ENCODE data around the gene NUTF2.

Gene NUTF2

DNA sequence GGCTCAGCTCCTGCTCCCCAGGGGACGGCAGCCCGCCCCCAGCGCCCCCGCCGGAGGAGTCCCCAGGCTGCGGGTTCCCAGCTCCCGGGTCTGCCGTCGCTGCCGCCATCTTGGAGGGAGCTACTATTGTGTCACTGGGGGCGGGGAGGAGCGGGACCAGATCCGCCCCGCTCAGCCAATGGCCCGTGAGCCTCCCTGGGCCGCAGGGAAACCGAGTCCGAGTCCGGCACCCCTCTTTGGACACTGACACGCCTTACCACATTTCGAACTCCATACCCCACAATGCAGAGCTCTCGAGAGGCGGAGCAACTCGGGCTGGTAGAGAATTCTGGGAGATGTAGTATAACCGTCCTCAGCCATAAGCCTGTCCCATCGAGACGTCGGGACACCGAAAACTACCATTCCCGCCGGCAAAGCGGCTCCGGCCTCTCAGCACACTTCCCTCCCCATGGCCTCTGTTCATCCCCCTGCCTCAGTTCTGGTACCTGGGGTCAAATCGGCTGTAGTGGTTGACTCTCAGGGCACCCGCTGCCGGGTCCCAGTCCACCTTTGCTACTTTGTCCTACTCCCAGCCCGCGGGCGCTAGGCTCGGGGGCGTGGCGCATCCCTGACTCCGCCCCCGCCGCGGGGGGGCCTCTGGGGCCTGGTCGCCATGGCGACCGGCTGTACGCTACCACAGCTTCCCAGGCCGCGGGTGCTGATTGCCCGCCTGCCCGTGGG is 40.1 kb upstream of the NUTF2 start, which contains the start of the genes RANBP10 and TSNAXIP1:
TSS of gene RANBP10 (minus strand) at position 133 of the 720 bp plus-strand sequence. CDS start at position 109, 24 bp downstream.
TSS of gene TSNAXIP1 (plus strand) at position 462 of the 720 bp plus-strand sequence. CDS start 261 bp downstream, outside the sequence.
- peak within 1 kb of the TSS; percentile 86 for H3K4me3 ChIP-seq
- TF ChIP-seq POLR2AphosphoS5 (IDR thresholded peaks at IDR 0.05; ENCODE audit: borderline replicate concordance, low read depth, low read length) = peak; percentile 80
- no peak for TF ChIP-seq EZH2 (IDR thresholded peaks at IDR 0.05)
- TF ChIP-seq FOXP2 (optimal IDR thresholded peaks at IDR 0.05; ENCODE audit: control extremely low read depth, extremely low read length, insufficient read depth) = no peak
- H3K9me3 ChIP-seq (ENCODE audit: low read depth, low read length) = no peaks in the 10 kb centered on the region
- H3K27ac ChIP-seq = 0 out of 2 replicates have a peak within 1 kb of the TSS, but pooled peaks have one; percentile 25
- H3K9ac ChIP-seq (ENCODE audit: insufficient read length) = peak within 1 kb of the TSS; percentile 92
- DNase-seq (ENCODE audit: low read depth, low spot score) = peak; percentile 86
- no peaks in the 10 kb centered on the region; the same call in 1 of the 2 replicates for H3K36me3 ChIP-seq (ENCODE audit: insufficient read depth, low read length)

DNA sequence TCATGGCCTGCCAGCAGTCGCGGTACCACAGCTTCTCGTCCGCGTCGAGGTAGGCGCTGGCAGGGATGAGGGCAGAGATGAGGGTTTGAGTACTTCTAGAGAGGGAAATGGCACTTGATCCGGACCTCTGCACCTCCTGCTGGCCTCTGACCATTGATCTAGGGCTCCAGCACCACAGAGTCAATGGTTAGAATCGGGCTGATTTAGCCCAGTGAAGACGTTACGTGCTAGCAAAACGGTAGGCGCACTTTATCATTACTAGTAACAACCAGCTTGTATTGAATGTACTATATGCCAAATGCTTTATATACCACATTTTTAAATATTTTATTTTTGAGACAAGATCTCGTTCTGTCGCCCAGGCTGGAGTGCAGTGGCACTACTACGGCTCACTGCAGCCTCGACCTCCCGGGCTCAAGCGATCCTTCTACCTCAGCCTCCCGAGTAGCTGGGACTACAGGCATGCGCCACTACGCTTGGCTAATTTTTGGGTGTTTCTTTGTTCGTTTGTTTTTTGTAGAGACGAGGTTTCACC is 39.5 kb upstream of the NUTF2 start:
- Histone ChIP-seq H3K36me3 (ENCODE audit: insufficient read depth, low read length) (no peaks in the 10 kb centered on the region; the same call in 1 of the 2 replicates), H3K27ac (no peak overlapping the region), H3K9ac (ENCODE audit: insufficient read length) (no peak overlapping the region), H3K9me3 (ENCODE audit: low read depth, low read length) (no peaks in the 10 kb centered on the region), H3K4me3 (peak overlapping the region; percentile 86)
- TF ChIP-seq FOXP2 (optimal IDR thresholded peaks at IDR 0.05; ENCODE audit: control extremely low read depth, extremely low read length, insufficient read depth) = no peak
- TF ChIP-seq POLR2AphosphoS5 (IDR thresholded peaks at IDR 0.05; ENCODE audit: borderline replicate concordance, low read depth, low read length) = no peak
- TF ChIP-seq EZH2 (IDR thresholded peaks at IDR 0.05) = no peak
- DNase-seq (ENCODE audit: low read depth, low spot score) = no peak

DNA sequence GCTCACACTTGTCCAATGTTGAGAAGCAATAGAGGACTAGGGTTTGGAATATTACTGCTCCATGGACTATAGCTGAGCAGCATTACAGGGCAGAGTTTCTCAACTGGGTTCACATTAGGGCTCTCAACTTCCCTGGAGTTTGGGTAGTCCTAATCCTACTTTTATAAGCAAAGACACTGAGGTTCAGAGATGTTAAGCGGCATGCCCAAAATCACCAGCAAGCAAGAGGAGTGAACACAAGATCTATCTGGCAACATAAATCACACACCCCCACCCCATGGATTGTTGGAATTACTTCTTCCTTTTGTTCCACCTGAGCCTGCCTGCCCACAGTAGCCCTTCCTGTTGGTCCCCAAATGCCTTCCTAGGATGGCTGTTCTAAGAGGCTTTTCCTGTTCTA is 34.8 kb upstream of the NUTF2 start:
- Histone ChIP-seq H3K27ac (no peak overlapping the region), H3K36me3 (ENCODE audit: insufficient read depth, low read length) (no peaks in the 10 kb centered on the region)
- no peak for DNase-seq (ENCODE audit: low read depth, low spot score)

DNA sequence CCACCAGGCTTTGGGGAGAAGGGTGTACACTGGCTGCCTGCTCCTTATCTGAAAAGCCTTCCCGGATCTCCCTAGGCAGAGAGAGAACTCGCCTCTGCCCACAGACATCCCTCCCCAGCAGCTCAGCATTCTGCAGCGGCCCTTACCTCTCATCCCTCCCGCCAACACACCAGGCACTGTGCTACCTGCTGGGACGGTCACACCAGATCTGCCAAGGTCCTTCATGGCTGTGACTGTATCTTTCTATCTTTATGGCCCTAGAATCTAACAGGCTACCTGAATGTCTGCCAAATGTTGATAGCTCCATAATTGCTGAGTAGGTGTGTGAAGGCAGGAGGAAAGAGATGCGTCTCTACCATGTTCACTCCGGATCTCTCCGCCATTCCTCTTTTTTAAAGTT is 32.2 kb upstream of the NUTF2 start:
- H3K36me3 ChIP-seq (ENCODE audit: insufficient read depth, low read length) = no peaks in the 10 kb centered on the region
- H3K9me3 ChIP-seq (ENCODE audit: low read depth, low read length) = no peaks in the 10 kb centered on the region
- no peak for DNase-seq (ENCODE audit: low read depth, low spot score)
- no peak overlapping the region for H3K27ac ChIP-seq
- H3K9ac ChIP-seq (ENCODE audit: insufficient read length) = no peak overlapping the region
- TF ChIP-seq FOXP2 (optimal IDR thresholded peaks at IDR 0.05; ENCODE audit: control extremely low read depth, extremely low read length, insufficient read depth) (no peak), EZH2 (IDR thresholded peaks at IDR 0.05) (no peak), POLR2AphosphoS5 (IDR thresholded peaks at IDR 0.05; ENCODE audit: borderline replicate concordance, low read depth, low read length) (no peak)
- no peak overlapping the region for H3K4me3 ChIP-seq

More for the DNA sequence above, 34.8 kb upstream of the NUTF2 start:
- TF ChIP-seq POLR2AphosphoS5 (IDR thresholded peaks at IDR 0.05; ENCODE audit: borderline replicate concordance, low read depth, low read length) = no peak
- TF ChIP-seq FOXP2 (optimal IDR thresholded peaks at IDR 0.05; ENCODE audit: control extremely low read depth, extremely low read length, insufficient read depth) = no peak
- TF ChIP-seq EZH2 (IDR thresholded peaks at IDR 0.05) = no peak
- no peak overlapping the region for H3K9ac ChIP-seq (ENCODE audit: insufficient read length)
- H3K9me3 ChIP-seq (ENCODE audit: low read depth, low read length) = no peaks in the 10 kb centered on the region
- H3K4me3 ChIP-seq = no peak overlapping the region

DNA sequence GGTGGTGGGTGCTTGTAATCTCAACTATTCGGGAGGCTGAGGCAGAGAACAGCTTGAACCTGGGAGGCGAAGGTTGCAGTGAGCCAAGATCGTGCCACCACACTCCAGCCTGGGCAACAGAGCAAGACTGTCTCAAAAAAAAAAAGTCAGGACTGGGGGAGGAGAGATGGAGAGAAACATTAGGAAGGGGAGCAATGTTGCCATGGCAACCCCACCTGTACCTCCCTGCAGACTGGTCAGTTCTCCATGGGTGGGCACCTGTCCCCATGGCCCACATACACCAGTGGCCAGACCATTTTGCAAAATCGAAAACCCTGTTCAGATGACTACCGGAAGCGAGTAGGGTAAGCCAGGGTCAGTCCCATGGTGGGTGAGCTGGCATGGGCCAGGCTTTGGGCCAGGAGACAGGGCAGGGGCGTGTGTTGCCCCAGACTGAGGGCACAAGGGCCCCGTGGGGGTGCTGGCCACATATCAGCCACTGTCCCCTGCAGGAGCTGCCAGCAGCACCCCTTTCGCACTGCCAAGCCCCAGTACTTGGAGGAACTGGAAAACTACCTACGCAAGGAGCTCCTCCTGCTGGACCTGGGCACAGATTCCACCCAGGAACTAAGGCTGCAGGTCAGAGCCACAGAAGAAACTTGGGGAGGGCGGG is 26.0 kb upstream of the NUTF2 start:
- Histone ChIP-seq H3K4me3 (no peak overlapping the region), H3K9me3 (ENCODE audit: low read depth, low read length) (no peaks in the 10 kb centered on the region), H3K36me3 (ENCODE audit: insufficient read depth, low read length) (no peaks in the 10 kb centered on the region), H3K9ac (ENCODE audit: insufficient read length) (no peak overlapping the region), H3K27ac (no peak overlapping the region)
- no peak for TF ChIP-seq EZH2 (IDR thresholded peaks at IDR 0.05)
- TF ChIP-seq FOXP2 (optimal IDR thresholded peaks at IDR 0.05; ENCODE audit: control extremely low read depth, extremely low read length, insufficient read depth) = no peak
- TF ChIP-seq POLR2AphosphoS5 (IDR thresholded peaks at IDR 0.05; ENCODE audit: borderline replicate concordance, low read depth, low read length) = no peak
- no peak for DNase-seq (ENCODE audit: low read depth, low spot score)

DNA sequence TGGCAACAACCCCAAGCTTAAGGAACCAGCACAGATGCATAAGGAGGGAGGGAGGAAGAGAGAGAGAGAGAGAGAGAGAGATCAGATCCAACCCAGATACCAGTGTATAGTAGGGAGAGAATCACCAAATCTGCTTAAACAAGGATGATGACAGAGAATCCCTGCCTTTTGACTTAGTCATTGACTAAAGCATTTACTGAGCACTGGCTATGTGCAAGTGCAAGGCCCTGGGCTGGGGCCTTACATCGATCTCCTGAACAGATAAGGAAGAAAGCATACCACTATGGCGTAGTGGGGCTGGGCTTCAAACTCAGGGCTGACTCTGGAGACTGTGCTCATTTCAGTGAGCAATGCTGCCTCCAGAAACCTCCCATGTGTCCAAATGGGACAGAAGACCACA is 24.2 kb upstream of the NUTF2 start:
- TF ChIP-seq POLR2AphosphoS5 (IDR thresholded peaks at IDR 0.05; ENCODE audit: borderline replicate concordance, low read depth, low read length) (no peak), FOXP2 (optimal IDR thresholded peaks at IDR 0.05; ENCODE audit: control extremely low read depth, extremely low read length, insufficient read depth) (no peak), EZH2 (IDR thresholded peaks at IDR 0.05) (no peak)
- Histone ChIP-seq H3K27ac (no peak overlapping the region), H3K36me3 (ENCODE audit: insufficient read depth, low read length) (no peaks in the 10 kb centered on the region), H3K4me3 (no peak overlapping the region), H3K9me3 (ENCODE audit: low read depth, low read length) (no peaks in the 10 kb centered on the region), H3K9ac (ENCODE audit: insufficient read length) (no peak overlapping the region)
- no peak for DNase-seq (ENCODE audit: low read depth, low spot score)

DNA sequence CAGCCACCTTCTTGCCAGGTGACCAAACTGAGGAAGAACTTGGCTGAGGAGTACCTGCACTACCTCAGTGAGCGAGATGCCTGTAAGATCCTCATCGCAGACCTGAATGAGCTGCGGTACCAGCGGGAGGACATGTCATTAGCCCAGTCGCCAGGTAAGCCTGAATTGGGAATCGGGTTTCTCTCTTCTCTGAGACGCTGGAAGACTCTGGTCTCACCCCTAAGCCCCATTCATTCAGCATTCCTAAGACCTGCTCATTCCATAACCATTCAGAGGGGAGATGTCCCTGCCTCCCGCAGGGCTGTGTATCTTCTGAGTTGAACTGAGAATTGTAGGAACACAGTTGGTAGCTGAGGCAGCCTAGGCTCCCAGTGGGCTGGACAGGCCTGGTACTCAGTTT is 21.6 kb upstream of the NUTF2 start:
- no peak for DNase-seq (ENCODE audit: low read depth, low spot score)

DNA sequence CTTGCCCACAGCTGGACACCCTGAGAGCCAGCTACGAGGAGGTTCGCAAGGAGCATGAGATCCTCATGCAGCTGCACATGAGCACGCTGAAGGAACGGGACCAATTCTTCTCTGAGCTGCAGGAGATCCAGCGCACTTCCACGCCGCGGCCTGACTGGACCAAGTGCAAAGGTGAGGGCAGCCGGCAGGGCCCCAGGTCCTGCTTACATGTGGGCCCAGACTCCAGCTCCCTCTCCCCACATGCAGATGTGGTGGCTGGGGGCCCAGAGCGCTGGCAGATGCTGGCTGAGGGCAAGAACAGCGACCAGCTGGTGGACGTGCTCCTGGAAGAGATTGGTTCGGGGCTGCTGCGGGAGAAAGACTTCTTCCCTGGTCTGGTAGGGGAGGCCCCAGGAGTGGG is 20.8 kb upstream of the NUTF2 start:
- no peak for DNase-seq (ENCODE audit: low read depth, low spot score)
- Histone ChIP-seq H3K9me3 (ENCODE audit: low read depth, low read length) (no peaks in the 10 kb centered on the region), H3K36me3 (ENCODE audit: insufficient read depth, low read length) (no peaks in the 10 kb centered on the region), H3K9ac (ENCODE audit: insufficient read length) (no peak overlapping the region), H3K27ac (no peak overlapping the region), H3K4me3 (no peak overlapping the region)
- TF ChIP-seq POLR2AphosphoS5 (IDR thresholded peaks at IDR 0.05; ENCODE audit: borderline replicate concordance, low read depth, low read length) = no peak
- no peak for TF ChIP-seq EZH2 (IDR thresholded peaks at IDR 0.05)
- no peak for TF ChIP-seq FOXP2 (optimal IDR thresholded peaks at IDR 0.05; ENCODE audit: control extremely low read depth, extremely low read length, insufficient read depth)

More for the DNA sequence above, 21.6 kb upstream of the NUTF2 start:
- Histone ChIP-seq H3K4me3 (no peak overlapping the region), H3K36me3 (ENCODE audit: insufficient read depth, low read length) (no peaks in the 10 kb centered on the region), H3K27ac (no peak overlapping the region), H3K9ac (ENCODE audit: insufficient read length) (no peak overlapping the region), H3K9me3 (ENCODE audit: low read depth, low read length) (no peaks in the 10 kb centered on the region)
- TF ChIP-seq FOXP2 (optimal IDR thresholded peaks at IDR 0.05; ENCODE audit: control extremely low read depth, extremely low read length, insufficient read depth) (no peak), EZH2 (IDR thresholded peaks at IDR 0.05) (no peak), POLR2AphosphoS5 (IDR thresholded peaks at IDR 0.05; ENCODE audit: borderline replicate concordance, low read depth, low read length) (no peak)

Data from SK-N-MC (cell line).